GM18951 (cell line): ENCODE data around the gene BEST2.
"Not testable (repeated sequence)": the region's sequence is repeated elsewhere in the genome, so short reads cannot be mapped to it uniquely, and the experiment has no call there.

Experiments
- POLR2A ChIP-seq: IDR thresholded peaks from 4 replicates; pipeline ENCODE4 v1.6.1; 2011; ENCODE audit warnings: mild to moderate bottlenecking; ENCODE audit not compliant: insufficient read length, insufficient read depth; ENCODE audit errors: extremely low read depth
- in situ Hi-C: fragments of 300-500 bp; cut with MboI; formaldehyde crosslinking; loops from one replicate; pipeline ENCODE4 v1.12.0; 2022; ENCODE audit warnings: low sequenced_read_pairs, mixed read lengths, inconsistent platforms; ENCODE audit not compliant: unreplicated experiment

BEST2 gene

DNA sequence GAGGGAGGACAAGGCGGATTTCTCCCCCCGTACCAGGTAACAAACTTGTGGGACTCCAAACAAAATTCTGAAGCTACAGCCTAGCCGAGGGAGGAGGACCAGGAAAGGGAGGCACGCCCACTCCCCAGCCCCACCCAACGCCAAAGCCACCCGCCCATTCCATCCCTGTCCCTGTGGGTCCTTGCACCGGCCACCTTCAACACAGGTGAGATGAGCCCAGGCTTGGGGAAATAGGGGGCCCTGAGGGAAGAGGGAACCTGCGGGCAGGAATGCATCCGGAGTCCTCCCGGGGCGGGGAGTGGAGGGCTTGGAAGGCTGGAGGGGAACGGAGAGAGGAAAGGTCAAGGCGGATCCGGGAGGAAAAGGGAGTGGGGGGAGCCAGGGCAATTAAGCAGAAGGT lies at the start of gene BEST2:
Gene BEST2, plus strand, starts transcription at position 157 of the 400 bp plus-strand sequence. CDS start 802 bp downstream, outside the sequence.
- no peak for TF ChIP-seq POLR2A
- in situ Hi-C loops = no loop called here

DNA sequence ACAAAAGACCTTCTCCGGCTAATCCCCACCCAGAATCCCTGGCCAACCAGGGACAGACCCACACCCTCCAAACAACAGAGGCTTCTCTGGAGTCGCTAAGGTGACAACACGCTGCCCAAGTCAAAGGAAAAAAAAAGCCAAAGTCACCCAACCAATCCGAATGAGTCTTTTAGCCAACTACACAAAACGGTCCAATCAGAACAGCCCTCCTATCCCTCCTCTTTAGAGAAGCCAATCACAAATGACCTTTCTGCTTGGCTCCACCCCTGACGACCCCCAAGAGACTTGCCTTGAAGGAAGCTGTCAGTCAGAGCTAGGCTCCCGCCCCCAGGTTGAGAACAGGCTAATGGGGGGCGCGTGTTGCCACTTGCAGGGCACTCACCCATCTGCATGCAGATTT lies 48.5 kb upstream of the BEST2 start:
- TF ChIP-seq POLR2A = no peak
- in situ Hi-C loops = no loop called here

DNA sequence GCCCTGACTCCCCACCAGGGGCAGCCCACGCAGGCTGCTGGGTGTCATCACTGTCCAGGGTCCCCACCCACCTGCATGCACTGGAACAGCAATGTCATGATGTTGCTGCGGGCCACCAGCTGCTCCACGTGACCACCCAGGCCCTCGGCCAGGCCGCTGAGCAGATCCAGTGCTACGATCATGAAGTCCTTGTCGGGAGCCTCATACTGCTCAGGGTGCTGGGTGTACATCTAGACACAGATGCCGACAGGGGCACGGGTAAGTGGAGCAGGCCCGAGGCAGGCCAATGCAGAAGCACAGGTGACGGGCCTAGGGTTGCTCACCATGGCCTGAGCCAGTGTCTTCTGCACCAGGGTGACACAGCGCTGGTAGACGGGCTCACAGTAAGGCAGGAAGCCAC lies 46.4 kb upstream of the BEST2 start:
- TF ChIP-seq POLR2A = no peak
- in situ Hi-C loops = no loop called here

DNA sequence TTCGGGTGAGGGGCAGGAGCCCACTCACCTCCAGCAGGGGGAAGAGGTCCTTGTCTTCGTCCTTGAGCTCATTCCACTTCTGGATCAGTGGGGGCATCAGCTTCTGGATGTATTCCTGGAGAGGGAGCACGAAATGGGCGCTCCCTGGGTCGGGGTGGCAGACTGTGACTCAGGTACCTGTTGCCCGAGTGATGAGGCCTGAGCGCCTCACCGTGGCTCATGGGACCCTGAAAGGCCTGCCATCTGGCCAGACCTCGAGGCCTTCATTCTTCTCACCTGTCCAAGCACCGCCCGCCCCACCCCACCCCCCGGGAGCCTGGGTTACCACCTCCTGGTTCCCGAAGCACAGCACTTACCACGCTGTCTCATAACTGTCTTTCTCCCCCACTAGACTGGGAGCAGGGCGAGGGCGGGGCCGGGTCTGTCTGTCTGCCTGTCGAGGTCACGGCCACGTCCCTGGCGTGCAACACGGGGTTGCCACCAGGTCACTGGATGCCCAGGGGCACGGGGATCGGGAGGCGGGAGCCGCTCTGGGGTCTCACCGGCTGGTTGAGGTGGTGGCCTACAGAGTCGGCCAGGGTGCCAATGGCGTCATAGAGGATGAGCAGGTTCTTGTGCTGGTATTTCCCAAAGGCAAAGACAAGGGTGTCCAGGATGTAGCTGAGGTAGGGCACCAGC lies 45.8 kb upstream of the BEST2 start:
- in situ Hi-C loops = no loop called here
- no peak for TF ChIP-seq POLR2A

DNA sequence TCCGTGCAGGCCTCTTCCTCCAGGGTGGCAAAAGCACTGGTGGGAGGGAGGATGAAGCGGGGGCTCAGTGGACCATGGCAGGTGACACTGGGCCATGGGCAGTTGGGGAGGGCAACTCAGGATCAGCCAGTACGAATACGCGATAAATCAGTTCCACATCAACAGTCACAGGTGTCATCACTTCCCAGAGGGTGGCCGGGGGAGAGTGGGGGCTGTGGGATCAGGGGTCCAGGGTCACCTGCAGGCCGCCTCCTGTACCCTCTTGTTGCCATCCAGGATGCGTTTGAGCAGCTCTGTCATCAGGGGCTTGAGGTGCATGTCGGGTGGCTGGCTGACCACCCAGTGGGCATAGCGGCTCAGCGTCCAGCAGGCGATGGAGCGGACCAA lies 45.3 kb upstream of the BEST2 start:
- in situ Hi-C loops = no loop called here
- no peak for TF ChIP-seq POLR2A

DNA sequence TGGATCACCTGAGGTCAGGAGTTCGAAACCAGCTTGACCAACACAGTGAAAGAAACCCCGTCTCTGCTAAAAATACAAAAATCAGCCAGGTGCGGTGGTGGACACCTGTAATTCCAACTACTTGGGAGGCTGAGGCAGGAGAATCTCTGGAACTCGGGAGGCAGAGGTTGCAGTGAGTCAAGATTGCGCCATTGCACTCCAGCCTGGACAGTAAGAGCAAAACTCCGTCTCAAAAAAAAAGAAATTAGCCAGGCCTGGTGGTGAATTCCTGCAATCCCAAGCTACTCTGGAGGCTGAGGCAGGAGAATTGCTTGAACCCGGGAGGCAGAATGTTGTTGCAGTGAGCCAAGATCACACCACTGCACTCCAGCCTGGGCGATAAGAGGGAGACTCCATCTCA lies 43.0 kb upstream of the BEST2 start:
- in situ Hi-C loops = no loop called here
- no peak for TF ChIP-seq POLR2A

DNA sequence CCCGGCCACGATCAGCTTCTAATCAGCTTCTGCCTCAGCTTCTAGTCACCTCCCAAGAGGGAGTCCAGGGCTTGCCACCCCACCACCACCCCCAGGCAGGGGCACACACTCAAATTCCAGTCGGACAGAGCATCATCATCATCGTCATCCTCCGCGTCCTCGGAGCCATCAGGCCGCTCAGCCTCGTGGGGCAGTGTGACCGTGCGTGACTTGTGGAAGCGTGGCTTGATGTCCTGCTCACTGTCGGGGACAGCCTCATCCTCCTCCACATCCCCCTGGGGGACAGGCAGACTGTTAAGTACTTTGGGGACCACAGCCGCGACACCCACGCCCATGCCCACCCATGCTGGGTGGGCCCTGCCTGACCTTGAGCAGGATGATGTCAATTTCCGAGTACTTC lies 40.4 kb upstream of the BEST2 start:
- no peak for TF ChIP-seq POLR2A
- in situ Hi-C loops = no loop called here

DNA sequence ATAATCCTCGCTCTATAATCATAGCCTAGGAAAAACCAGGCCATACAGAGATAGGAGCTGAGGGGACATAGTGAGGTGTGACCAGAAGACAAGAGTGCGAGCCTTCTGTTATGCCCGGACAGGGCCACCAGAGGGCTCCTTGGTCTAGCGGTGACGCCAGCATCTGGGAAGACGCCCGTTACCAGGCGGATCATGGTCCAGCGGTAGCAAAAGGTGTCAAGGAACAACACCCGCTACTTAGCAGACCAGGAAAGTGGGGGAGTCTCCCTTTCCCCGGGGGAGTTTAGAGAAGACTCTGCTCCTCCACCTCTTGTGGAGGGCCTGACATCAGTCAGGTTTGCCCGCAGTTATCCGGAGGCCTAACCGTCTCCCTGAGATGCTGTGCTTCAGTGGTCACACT lies 39.5 kb upstream of the BEST2 start:
- in situ Hi-C loops = not testable (repeated sequence)

DNA sequence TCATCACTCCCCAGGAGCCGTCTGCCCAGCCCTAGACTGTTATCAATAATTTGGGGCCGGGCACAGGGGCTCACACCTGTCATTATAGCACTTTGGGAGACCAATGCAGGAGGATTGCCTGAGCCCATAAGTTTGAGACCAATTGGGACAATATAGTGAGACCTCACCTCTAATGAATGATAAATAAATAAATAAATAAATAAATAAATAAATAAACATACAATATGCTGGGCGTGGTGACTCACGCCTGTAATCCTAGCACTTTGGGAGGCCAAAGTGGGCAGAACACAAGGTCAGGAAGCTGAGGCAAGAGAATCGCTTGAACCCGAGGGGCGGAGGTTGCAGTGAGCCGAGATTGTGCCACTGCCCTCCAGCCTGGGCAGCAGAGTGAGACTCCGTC lies 38.3 kb upstream of the BEST2 start:
- in situ Hi-C loops = not testable (repeated sequence)

DNA sequence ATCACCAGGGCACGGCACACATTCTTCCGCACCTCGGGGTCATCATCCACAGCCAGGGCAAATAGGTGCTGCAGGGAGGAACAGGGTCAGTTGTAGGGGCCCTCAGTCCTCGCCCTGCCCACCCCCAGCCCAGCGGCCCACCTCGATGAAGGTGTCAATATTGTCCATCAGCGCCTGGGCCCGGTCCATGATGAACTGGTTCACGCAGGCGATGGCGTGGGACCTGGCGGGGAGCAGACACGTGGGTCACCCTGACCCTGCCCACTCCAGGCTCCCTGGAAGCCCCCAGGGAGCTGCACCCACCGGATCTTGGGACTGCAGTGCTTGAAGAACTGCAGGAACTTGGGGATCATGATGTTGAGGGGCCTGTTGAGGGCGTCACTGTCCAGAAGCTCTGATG lies 36.5 kb upstream of the BEST2 start:
- TF ChIP-seq POLR2A = no peak
- in situ Hi-C loops = no loop called here

DNA sequence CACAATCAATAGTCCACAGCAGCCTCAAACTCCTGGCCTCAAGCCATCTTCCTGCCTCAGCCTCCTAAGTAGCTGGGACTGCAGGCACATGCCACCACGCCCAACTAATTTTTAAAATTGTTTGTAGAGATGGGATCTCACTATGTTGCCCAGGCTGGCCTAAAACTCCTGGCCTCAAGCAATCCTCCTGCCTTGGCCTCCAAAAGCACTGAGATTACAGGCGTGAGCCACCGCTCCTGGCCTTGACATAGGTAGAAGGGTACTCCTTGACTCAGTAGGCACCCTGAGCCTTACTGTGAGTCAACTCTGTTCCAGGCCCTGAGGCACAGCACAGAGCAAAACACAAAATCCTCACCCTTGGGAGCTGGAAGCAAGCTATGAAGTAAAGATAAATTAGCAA lies 35.7 kb upstream of the BEST2 start:
- in situ Hi-C loops = no loop called here
- TF ChIP-seq POLR2A = no peak

DNA sequence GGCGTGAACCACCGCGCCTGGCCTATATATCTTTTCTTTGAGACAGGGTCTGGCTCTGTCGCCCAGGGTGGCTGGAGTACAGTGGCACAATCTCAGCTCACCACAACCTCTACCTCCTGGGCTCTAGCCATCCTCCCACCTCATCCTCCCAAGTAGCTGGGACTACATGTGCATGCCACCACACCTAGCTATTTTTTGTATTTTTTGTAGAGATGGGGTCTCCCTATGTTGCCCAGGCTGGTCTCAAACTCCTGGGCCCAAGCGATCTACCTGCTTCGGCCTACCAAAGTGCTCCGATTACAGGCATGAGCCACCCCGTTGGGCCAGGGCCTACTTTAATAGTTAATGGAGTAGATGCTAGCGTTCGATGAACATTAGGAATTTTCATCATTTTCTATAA lies 31.3 kb upstream of the BEST2 start:
- in situ Hi-C loops = no loop called here
- TF ChIP-seq POLR2A = no peak

DNA sequence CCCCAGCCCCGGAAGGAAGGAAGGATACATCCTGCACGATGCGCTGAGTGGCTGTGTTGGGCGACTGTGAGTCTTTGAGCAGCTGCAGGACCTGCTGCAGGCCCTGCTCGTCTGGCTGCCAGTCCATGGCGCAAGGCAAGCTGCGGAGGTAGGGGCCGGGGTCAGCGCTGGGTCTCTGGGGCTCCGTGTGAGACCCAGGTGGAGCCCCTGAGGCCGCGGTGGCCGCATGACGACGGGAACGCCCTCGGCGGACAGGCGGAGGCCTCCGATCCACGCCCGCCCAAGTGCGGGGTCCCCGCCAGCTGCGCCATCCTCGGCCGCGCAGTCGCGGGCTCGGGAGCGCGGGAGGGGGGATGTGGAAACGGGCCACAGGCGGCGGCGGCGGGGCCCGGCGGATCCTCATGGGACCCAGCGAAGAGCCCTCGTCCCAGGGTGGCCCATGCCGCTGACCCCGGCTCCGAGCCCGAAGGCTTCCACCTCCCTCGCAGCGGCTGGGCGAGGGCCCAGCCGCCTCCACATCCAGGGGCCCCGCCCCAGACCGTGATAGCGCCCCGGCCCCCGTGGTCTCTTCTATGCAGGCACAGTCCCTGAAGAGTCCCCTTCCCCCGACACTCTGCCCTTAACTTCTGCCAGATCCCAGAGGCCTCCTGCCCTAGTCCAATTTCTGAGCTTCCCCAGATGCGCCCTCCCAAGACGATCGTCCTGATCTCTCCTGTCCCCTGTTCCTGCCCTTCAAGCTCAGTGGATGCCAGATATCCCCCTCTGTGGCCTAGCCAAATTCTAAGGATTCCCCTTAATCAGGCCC lies 30.5 kb upstream of the BEST2 start:
- no peak for TF ChIP-seq POLR2A
- in situ Hi-C loops = no loop called here
